GM15510 (cell line): ENCODE measurements around the gene PLXNA2.

Experiments used
- POLR2A ChIP-seq: IDR thresholded peaks from 3 replicates; pipeline ENCODE4 v1.6.1; 2011; ENCODE audit warnings: borderline replicate concordance; ENCODE audit not compliant: insufficient read length; ENCODE audit errors: extremely low read depth

The PLXNA2 gene

GRCh38 chr1:208201229-208201628 lies 43.0 kb downstream of the PLXNA2 start:
- TF ChIP-seq POLR2A, result no peak

- TF ChIP-seq POLR2A, result no peak
These were observed 44.1 kb downstream of the PLXNA2 start for GRCh38 chr1:208200116-208200515.

- TF ChIP-seq POLR2A, result no peak
These were observed 45.9 kb downstream of the PLXNA2 start for GRCh38 chr1:208198236-208198635.

GRCh38 chr1:208194944-208195343 lies 49.2 kb downstream of the PLXNA2 start:
- TF ChIP-seq POLR2A, result no peak

- TF ChIP-seq POLR2A, result no peak
These were observed 51.2 kb downstream of the PLXNA2 start for GRCh38 chr1:208192995-208193394.

GRCh38 chr1:208190784-208191183 lies 53.4 kb downstream of the PLXNA2 start:
- TF ChIP-seq POLR2A, result no peak

GRCh38 chr1:208189716-208190115 lies 54.5 kb downstream of the PLXNA2 start:
- no peak for TF ChIP-seq POLR2A

- TF ChIP-seq POLR2A, result no peak
These were observed 55.0 kb downstream of the PLXNA2 start for GRCh38 chr1:208189183-208189582.

- TF ChIP-seq POLR2A, result no peak
These were observed 55.6 kb downstream of the PLXNA2 start for GRCh38 chr1:208188607-208189006.

GRCh38 chr1:208187499-208188041 lies 56.6 kb downstream of the PLXNA2 start:
- TF ChIP-seq POLR2A, result no peak

- TF ChIP-seq POLR2A, result no peak
These were observed 58.4 kb downstream of the PLXNA2 start for GRCh38 chr1:208185801-208186231.

- no peak for TF ChIP-seq POLR2A
These were observed 59.1 kb downstream of the PLXNA2 start for GRCh38 chr1:208184966-208185654.

GRCh38 chr1:208183977-208184911 lies 59.9 kb downstream of the PLXNA2 start:
- no peak for TF ChIP-seq POLR2A

GRCh38 chr1:208182880-208183645 lies 61.1 kb downstream of the PLXNA2 start:
- TF ChIP-seq POLR2A, result no peak

GRCh38 chr1:208181364-208181763 lies 62.8 kb downstream of the PLXNA2 start:
- TF ChIP-seq POLR2A, result no peak
